WERI-Rb-1 (cell line): Measurements from ENCODE around the gene CAMK4.

Source experiments
- DNase-seq: peaks from one replicate; pipeline ENCODE4 v3.0.0-alpha.2; 2020
- H3K27ac ChIP-seq: fragments of 250-450 bp; sonication (Bioruptor Pico); 2 replicates; pipeline ENCODE4 v1.5.1; 2020; ENCODE audit warnings: mild to moderate bottlenecking, moderate library complexity
- H3K27me3 ChIP-seq: fragments of 250-450 bp; sonication (Bioruptor Pico); 2 replicates; pipeline ENCODE4 v1.5.1; 2021; ENCODE audit warnings: mild to moderate bottlenecking, low read depth, moderate library complexity; ENCODE audit not compliant: insufficient read depth, severe bottlenecking
- H3K36me3 ChIP-seq: fragments of 250-450 bp; sonication (Bioruptor Pico); 2 replicates; pipeline ENCODE4 v1.5.1; 2020; ENCODE audit warnings: mild to moderate bottlenecking, moderate library complexity
- H3K4me3 ChIP-seq: 2 replicates; pipeline ENCODE4 v1.5.1; 2011; ENCODE audit warnings: low read depth, mild to moderate bottlenecking, control low read depth, low read length
- H3K9me3 ChIP-seq: fragments of 250-450 bp; sonication (Bioruptor Pico); 2 replicates; pipeline ENCODE4 v1.5.1; 2021; ENCODE audit warnings: mild to moderate bottlenecking, moderate library complexity; ENCODE audit not compliant: severe bottlenecking
- TF ChIP-seq, protein P1 (sequence below): IDR thresholded peaks from 2 replicates; pipeline ENCODE4 v1.5.1; 2011; ENCODE audit warnings: low read depth, mild to moderate bottlenecking, control low read depth, inconsistent platforms, low read length

Gene CAMK4

DNA sequence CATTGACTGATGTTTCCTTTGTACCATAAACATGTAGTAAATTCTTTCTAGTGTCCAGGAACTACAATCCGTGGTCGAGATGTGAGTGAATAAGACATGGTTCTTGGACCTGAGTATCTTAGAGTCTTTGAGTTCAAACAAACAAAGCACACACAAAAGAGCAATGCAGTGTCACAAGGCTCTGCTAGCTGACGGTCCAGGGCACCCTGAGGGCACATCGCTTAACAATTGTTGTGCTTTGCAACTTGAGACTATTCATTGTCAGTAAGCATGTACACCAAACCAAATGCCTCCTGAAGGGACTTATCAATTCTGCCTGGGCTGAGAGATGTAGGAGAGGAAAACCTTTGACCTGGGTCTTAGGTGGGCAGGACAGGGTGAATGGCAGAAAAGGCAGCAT, 84.8 kb downstream of the CAMK4 start:
- no peak overlapping the region for H3K4me3 ChIP-seq
- H3K27ac ChIP-seq: no peak overlapping the region
- no peak for DNase-seq

DNA sequence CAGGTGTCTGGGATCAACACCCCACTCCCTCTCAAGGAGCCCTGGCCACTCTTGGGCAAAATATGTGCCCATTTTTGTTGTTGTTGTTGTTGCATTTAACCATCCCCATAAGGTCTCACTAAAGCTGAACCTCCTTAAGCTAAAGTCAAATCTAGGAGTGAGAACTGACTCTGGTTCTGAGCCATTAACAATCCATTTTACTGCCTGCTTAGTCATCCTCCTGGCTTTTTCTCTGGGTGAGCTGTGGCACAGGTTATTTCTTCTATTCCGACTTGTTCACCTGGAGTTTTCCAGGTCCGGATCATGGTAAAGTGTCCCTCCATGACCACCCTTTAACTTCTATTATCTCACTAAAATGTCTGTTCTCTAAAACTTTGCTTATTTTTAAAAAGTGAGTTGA, 85.2 kb downstream of the CAMK4 start:
- no peaks in the 10 kb centered on the region for H3K9me3 ChIP-seq
- no peak for DNase-seq
- no peak overlapping the region for H3K4me3 ChIP-seq
- no peak overlapping the region for H3K27ac ChIP-seq
- TF ChIP-seq, protein P1, sequence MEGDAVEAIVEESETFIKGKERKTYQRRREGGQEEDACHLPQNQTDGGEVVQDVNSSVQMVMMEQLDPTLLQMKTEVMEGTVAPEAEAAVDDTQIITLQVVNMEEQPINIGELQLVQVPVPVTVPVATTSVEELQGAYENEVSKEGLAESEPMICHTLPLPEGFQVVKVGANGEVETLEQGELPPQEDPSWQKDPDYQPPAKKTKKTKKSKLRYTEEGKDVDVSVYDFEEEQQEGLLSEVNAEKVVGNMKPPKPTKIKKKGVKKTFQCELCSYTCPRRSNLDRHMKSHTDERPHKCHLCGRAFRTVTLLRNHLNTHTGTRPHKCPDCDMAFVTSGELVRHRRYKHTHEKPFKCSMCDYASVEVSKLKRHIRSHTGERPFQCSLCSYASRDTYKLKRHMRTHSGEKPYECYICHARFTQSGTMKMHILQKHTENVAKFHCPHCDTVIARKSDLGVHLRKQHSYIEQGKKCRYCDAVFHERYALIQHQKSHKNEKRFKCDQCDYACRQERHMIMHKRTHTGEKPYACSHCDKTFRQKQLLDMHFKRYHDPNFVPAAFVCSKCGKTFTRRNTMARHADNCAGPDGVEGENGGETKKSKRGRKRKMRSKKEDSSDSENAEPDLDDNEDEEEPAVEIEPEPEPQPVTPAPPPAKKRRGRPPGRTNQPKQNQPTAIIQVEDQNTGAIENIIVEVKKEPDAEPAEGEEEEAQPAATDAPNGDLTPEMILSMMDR: no peak
- H3K27me3 ChIP-seq: no peaks in the 10 kb centered on the region
- H3K36me3 ChIP-seq: no peaks in the 10 kb centered on the region

More for the DNA sequence above, 84.8 kb downstream of the CAMK4 start:
- no peaks in the 10 kb centered on the region for H3K9me3 ChIP-seq
- H3K27me3 ChIP-seq: no peaks in the 10 kb centered on the region
- TF ChIP-seq, protein P1: no peak
- no peaks in the 10 kb centered on the region for H3K36me3 ChIP-seq

DNA sequence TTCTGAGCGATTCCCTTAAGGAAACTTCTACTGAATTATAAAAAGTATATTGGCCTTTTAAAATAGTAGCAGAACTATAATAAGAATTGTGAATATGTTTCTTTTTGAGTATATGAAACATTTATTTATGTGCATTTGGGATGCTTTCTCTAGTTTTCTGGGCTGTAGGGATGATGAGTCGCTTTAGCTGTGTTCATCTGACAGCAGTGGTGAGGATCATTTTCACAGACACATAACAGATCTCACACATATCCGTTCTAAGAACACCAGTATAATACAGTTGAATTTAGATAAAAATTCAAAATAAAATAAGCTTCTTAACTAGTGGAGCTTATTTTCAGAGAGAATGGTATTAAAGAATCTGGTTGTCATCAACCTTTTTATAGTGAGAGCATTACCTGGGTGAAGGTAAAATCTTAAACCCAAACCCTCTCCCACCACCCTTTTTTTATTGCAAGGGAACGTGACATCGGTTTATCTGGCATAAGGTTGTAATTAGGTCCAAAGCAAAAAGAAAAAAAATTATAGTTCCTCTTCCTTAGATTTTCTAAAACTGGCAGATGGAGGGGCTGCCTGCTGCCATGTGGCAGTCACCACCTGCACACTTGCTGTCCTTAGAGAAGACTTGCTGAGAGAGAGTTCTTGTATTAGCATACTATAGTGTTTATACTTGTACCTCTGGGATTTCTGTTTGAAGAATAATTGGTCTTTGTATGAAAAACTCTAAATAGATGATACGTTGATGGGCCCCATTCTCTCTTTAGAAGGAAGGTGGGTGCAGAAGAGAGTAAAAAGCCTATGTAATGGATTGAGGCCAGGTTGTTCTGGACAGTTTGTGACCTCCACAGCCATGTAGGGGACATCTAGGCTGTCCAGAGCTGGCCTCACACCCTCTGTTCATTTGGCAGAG, 86.8 kb downstream of the CAMK4 start:
- Histone ChIP-seq H3K36me3 (no peaks in the 10 kb centered on the region), H3K27ac (no peak overlapping the region), H3K9me3 (no peaks in the 10 kb centered on the region), H3K4me3 (no peak overlapping the region), H3K27me3 (no peaks in the 10 kb centered on the region)
- TF ChIP-seq, protein P1: no peak
- DNase-seq: no peak

DNA sequence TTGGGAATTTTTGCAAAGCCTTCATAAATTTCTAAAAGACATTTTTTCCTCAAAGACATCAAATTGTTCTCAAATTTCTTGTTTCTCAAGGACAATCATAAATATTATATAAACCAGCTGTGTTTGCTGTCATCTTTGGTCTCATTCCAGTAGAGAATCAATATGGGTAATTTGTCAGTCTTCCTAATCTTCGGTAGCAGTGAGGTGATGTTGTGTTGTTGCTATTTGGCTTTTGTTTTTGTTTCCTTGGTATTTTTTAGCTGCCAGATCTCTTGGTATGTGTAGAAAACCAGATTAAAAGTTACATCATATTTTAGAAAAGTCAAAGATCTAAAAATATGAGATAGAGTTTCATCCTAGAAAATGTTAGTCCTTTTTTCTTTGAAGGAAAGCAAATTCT, 87.5 kb downstream of the CAMK4 start:
- TF ChIP-seq, protein P1: no peak
- Histone ChIP-seq H3K36me3 (no peaks in the 10 kb centered on the region), H3K4me3 (no peak overlapping the region), H3K27ac (no peak overlapping the region), H3K9me3 (no peaks in the 10 kb centered on the region), H3K27me3 (no peaks in the 10 kb centered on the region)
- no peak for DNase-seq

DNA sequence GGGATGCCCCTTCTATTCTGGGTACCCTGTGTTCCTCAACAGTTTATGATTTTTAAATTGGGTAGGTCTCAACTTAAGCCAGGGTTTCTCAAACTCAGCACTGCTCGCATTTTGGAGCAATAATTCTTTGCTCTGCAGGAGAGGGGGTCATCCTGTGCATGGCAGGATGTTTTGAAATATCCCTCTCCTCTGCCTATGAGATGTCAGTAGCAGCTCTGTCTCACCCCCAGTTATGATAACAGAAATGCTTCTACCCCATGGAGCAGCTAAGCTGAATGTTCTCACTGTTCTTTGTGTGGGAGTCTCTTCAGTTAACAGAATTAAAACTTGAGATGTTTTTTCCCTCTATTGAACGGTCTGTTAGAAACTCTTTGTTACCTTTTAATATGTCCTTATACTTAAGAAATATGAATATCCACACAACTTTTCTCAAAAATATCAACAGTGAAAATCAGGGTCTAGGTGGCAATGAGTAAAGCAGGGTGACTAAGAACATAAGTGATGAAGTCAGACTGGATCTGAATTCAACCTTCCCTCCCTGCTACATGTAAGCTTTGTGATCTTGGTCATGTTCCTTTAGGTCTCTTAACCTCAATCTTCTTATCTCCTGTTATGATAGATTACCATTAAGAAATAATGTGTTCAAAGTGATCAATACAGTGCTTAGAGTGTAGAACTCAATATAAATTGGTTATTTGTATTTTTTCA, 89.0 kb downstream of the CAMK4 start:
- H3K27me3 ChIP-seq: no peaks in the 10 kb centered on the region
- TF ChIP-seq, protein P1: no peak
- no peak overlapping the region for H3K4me3 ChIP-seq
- H3K27ac ChIP-seq: no peak overlapping the region
- DNase-seq: no peak
- H3K9me3 ChIP-seq: no peaks in the 10 kb centered on the region
- no peaks in the 10 kb centered on the region for H3K36me3 ChIP-seq
